ENCODE results near the gene PEBP1. TPM values are rescaled to one million over a fixed set of nuclear protein-coding genes. Genes with fewer than 3 reads are reported as not detected.

PEBP1 gene
- total RNA-seq, 4 donors from 2014 or later = 98.1 to 182 (median 136) TPM

DNA sequence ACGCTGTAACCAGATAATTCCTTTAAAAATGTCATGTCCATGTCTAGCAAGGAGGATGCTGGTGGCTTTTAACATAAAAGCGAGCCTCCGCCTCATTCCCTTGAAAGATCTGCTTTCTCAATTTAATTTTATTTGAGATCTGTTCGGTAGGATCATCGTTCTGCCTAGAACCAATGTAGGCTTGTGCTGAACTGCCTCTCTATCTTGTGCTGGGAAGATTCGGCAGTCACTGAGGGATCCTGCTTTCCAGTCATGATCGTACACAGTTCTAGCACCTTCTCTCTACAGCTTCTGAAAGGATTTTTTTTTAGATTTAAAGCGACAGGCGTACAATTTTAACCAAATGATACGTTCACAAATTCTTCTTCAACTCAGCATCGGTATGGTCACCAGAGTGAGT lies 54.3 kb downstream of the PEBP1 start:
- Histone ChIP-seq H3K4me3 (peak overlapping the region; percentile 28 to 33), H3K27me3 (no peaks in the 10 kb centered on the region), H3K4me1 (no peaks in the 10 kb centered on the region), H3K36me3 (no peaks in the 10 kb centered on the region), H3K27ac (peak overlapping the region; percentile 80 to 87), H3K9me3 (no peaks in the 10 kb centered on the region)
- DNase-seq = no peak
- TF ChIP-seq POLR2A (IDR thresholded peaks at IDR 0.05) (no peak), CTCF (IDR thresholded peaks at IDR 0.05) (no peak)
- intact Hi-C loops (cut with DNase I; ENCODE audit: low total_unique reads) = no loop called here

DNA sequence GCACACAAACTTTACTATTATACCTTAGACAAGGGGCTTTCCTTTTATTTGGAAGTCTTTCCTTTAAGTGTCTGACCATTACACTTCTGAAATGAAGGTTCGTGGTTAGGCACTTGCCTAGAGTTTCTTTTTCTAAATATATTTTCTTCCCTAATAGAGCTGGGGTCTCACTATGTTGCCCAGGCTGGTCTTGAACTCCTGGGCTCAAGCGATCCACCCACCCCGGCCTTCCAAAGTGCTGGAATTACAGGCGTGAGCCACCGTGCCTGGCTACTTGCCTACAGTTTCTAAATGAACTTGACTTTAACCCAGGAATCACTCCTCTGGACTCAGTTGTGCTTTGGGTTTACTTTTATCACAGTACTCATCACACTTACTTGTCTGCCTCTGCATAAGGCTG lies 57.6 kb downstream of the PEBP1 start:
- DNase-seq = no peak
- TF ChIP-seq POLR2A (IDR thresholded peaks at IDR 0.05) (no peak), CTCF (IDR thresholded peaks at IDR 0.05) (no peak)
- H3K27ac ChIP-seq = no peak overlapping the region
- H3K4me3 ChIP-seq = no peak overlapping the region
- no peaks in the 10 kb centered on the region for H3K4me1 ChIP-seq
- H3K27me3 ChIP-seq = no peaks in the 10 kb centered on the region
- intact Hi-C loops (cut with DNase I; ENCODE audit: low total_unique reads) = no loop called here
- no peaks in the 10 kb centered on the region for H3K36me3 ChIP-seq
- H3K9me3 ChIP-seq = no peaks in the 10 kb centered on the region

- Histone ChIP-seq H3K4me3 (no peak overlapping the region), H3K36me3 (no peaks in the 10 kb centered on the region), H3K9me3 (no peaks in the 10 kb centered on the region), H3K27me3 (no peaks in the 10 kb centered on the region), H3K27ac (no peak overlapping the region), H3K4me1 (no peaks in the 10 kb centered on the region)
- no peak for DNase-seq
- TF ChIP-seq CTCF (IDR thresholded peaks at IDR 0.05) (no peak), POLR2A (IDR thresholded peaks at IDR 0.05) (no peak)
- intact Hi-C loops (cut with DNase I; ENCODE audit: low total_unique reads) = no loop called here
Observed at GRCh38 chr12:118193958-118194357, 58.0 kb downstream of the PEBP1 start.

Other genes starting within 250 kb of the PEBP1 start
- gene KSR2, start 167.1 kb upstream of the PEBP1 start, total RNA-seq = under 1 TPM in 2 of 4 donors, not detected in 2; 0.03 to 0.28 TPM
- 10 to 100 TPM in 3 of 4 donors, 1 to 10 TPM in 1; 4.6 to 24.7 (median 14.0) TPM for gene RFC5, start 119.4 kb upstream of the PEBP1 start, total RNA-seq
- gene WSB2, start 74.9 kb upstream of the PEBP1 start, total RNA-seq = 10 to 100 TPM; 22.4 to 59.2 (median 45.0) TPM
- gene VSIG10, start 32.1 kb upstream of the PEBP1 start, total RNA-seq = 10 to 100 TPM; 27.6 to 59.9 (median 39.4) TPM
- gene TAOK3, start 236.8 kb downstream of the PEBP1 start, total RNA-seq = 10 to 100 TPM; 14.9 to 35.1 (median 24.8) TPM
- gene SUDS3, start 240.4 kb downstream of the PEBP1 start, total RNA-seq = 10 to 100 TPM; 22.4 to 74.3 (median 30.7) TPM